ENCODE results near the gene OR51A2.
"Not testable (repeated sequence)": the region's sequence is repeated elsewhere in the genome, so short reads cannot be mapped to it uniquely, and the experiment has no call there.

OR51A2 gene, protein sequence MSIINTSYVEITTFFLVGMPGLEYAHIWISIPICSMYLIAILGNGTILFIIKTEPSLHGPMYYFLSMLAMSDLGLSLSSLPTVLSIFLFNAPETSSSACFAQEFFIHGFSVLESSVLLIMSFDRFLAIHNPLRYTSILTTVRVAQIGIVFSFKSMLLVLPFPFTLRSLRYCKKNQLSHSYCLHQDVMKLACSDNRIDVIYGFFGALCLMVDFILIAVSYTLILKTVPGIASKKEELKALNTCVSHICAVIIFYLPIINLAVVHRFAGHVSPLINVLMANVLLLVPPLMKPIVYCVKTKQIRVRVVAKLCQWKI

DNA sequence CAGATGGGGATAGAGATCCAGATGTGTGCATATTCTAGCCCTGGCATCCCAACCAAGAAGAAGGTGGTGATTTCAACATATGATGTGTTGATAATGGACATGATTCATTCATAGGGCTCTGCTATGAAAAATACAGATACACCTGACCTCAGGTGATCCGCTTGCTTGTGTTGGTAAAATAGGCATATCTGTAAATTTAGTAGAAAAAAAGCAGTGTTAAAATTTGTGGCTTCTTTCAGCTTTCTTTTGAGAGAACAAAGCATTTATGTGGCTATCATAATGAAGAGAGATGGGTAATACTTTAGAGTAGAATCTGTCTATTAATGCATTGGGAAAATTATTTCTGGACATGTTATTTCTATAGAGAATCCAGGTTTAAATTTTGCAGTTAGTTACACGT is at the start of gene OR51A2:
TSS of gene OR51A2 (minus strand) at position 101 of the 400 bp plus-strand sequence. CDS start at position 101, 0 bp downstream.
- not testable (repeated sequence) for DNase-seq

DNA sequence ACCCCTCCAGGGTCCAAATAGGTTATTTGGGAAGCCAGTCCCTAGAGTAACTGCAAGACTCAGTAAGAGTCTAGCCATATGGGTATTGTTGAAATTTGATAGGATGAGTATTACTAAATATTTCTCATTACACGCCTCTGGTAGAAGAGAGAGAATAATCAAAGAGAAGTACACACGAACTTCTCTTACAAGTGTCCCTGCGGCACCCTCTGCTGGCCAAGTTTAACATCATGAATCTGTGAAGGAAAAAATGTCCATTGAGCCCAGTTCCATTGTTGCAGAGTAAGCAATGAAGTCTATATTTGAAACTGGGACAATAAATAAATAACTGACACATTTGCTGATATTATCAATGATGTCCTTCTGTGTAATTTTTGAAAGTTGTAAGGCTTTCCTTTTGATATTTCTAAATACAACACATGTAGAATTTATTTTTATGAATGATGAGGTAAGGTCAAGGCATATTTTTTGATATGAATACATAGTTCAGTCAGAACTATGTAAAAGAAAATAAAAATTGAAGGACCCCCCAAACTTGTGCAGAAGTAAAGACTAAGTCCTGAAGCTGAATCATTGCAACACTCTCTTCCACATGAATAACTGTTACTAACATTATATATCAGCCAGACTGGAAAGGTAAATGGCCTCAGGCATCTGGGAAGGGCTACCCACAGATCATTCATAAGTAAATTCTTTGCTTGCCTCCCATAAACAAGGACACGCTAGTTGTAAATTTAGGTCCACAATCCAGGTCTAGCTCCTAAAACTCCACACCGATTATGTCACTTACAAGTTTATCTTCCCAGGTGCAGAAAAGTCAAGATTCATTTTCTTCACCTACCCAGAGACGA is 49.1 kb upstream of the OR51A2 start:
- no peak for DNase-seq

DNA sequence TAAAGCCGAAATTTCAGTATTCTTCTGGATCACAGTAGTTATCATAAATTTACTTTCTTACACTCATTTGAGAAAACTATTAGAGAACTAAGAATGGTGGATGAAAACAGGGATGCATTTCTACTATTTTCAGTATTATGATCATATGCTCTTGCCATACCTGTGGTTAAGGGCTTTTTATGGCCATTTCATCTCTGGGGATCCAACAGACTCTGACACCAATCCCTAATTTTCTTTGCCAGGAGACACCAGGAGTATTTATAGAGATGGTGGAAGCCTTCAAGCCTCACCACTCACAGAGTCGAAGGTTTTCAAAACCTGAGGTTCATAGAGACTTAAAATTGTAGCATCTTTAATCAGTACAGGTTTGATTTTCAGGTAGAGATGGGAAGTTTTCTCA is 39.0 kb upstream of the OR51A2 start, which contains the start of gene OR51L1:
TSS of gene OR51L1 (plus strand) at position 301 of the 400 bp plus-strand sequence. CDS start 4,132 bp downstream, outside the sequence.
- no peak for DNase-seq

DNA sequence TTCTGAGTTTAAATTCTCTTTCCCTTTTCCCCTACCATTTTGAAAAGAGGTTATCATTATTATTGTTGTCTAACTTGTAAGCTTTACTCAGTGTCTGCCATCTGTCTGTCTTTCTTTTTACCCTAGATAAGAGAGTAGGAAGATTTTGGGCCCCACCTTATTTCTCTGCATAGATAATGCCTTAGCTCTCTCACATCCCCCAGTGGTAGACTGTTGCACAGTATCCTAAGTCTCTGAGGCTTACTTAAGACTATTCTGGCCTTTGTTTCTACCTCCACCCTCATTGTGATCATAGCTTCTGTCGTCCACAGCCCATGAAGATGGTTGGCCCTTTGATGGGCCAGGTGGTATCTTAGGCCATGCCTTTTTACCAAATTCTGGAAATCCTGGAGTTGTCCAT is 35.5 kb upstream of the OR51A2 start:
- DNase-seq, result no peak

DNA sequence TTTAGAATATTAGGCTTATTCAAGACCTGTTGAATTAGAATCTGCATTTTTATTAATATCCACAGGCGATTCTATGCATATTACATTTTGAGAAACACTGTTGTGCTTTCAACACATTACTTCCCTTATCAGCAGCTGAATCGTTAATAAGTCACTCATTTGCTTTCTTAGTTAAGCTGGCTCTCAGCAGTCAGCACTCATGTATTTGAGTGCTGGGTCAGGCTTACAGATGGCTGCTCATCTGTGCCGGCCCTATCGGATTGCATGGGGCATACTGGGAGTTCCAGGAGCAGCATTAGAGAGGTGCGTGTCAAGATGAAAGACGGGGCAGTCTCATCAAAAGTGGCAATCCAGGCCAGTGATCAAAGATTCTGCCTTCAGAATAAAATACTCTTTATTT is 28.3 kb upstream of the OR51A2 start:
- DNase-seq, result no peak

DNA sequence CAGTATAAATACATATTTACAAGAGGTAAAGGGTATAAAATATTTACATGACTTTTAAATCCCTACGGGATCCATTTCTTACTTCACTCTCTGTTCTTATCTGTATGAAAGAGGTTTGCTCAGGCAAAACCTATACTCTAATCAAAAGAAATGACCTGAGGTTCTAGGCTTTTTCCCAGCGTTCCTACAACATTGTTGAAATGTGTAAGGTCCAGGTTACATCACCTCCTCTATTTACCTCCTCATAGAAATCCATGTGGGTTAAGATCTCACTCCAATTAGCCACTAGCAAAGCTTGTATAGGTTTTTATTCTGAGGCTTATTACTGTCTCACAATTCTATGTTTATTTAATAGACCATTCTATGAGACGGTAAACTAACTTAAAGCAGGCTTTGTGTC is 27.2 kb upstream of the OR51A2 start:
- no peak for DNase-seq

DNA sequence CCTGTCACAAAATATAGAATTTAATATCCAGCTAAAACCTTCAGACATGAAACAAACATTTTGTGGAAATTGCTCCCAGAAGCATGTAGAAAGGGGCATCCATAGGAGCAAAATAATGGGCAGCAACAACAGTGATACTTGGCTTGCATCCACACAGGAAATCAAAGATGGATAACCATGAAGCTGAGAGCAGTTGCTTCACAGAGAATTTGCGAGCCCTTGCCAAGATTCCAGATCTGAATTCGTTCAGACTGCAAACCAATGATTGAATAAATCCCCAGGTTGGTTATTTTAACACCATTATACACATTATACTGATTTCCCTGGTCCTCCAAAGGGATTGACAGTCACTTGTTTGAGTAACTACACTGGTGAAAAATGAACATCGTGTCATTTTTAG is 23.5 kb upstream of the OR51A2 start:
- DNase-seq, result no peak

DNA sequence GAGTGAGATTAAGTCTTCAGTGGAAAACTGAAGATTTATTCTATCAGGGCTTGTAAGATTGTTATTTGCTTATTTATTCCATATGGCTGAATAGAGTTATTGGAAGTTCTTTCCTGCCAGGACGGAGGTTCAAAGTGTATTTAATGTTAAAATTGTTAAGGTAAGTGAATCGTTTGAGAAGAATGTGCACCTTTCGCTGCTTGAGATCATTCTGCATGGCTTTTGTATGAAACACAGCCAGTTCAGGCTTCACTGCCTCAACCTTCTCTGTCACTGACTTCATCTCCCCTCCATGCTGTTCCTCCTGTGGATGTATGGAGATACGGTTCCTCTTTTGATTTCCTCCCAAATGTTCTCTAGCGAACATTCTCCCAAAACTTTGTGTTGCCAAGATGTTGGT is 19.9 kb upstream of the OR51A2 start:
- DNase-seq, result no peak

DNA sequence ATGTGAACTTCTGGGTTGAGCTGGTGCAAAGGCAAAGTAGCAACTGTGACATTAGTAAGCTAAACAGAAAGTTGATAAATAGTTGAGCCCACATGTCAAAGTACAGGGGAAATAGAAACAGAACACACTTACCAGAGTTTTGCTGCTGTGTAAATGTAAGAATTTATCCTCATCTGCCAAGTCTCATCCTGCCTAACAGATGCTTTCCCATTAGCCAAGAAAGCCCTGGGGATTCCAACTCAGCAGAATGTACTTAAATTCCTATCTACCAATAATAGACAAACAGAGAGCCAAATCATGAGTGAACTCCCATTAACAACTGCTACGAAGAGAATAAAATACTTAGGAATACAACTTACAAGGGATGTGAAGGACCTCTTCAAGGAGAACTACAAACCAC is 7.3 kb upstream of the OR51A2 start:
- DNase-seq, result no peak

DNA sequence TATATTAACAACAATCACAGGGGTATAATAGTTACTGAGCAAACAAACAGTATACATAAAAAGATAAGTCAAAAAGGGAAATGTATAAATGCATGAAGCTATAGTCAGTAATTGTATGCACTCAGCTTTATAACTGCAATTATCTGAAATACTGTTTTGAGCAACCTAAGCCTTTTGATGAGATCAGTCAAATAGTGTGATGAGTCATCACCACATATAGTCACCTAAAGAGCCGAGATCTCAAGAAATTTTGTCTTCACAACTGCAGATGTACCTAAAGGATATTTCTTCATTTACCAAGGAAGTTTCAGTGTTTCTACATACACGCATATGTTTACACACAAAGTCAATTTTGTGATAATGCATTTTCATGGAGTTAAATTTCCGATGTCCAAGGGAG is 5.4 kb upstream of the OR51A2 start:
- DNase-seq, result no peak

DNA sequence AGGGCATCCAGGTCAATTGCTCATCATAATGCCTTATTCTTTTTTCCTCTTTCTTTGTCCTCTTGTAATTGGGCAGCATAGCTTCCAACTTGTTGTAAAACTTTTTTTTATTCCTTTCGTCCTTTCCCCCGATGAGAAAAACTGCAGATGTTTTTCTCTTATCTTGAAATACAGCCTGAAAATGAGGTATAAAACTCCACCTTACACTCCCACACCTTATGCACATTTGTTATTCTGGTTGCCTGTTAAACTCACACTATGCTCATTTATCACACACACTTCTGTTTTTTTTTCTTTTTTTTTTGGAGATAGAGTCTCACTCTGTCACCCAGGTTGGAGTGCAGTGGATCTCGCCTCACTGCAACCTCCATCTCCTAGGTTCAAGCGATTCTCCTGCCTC is 1.9 kb upstream of the OR51A2 start:
- no peak for DNase-seq

DNA sequence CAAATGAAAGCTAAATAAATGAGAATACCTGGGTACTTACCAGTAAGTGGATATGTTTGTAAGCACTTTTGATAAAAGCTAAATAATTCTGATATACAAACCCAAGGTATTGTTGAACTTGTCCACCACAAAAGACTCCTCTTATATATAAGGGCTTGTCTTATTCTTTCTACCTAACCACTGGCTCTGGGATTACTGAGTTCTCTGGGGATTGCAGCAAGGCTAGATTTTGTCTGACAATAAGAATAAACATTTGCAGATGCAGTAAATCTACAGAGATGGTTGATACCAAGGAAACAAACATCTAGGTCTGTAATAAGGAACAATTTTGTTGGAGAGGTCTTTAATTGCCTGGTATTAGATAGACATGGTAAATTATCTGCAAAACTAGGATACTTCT is 8.0 kb downstream of the OR51A2 start, which contains the start of gene OR51A4:
TSS of gene OR51A4 (minus strand) at position 101 of the 400 bp plus-strand sequence. CDS start 505 bp downstream, outside the sequence.
- DNase-seq, result no peak

DNA sequence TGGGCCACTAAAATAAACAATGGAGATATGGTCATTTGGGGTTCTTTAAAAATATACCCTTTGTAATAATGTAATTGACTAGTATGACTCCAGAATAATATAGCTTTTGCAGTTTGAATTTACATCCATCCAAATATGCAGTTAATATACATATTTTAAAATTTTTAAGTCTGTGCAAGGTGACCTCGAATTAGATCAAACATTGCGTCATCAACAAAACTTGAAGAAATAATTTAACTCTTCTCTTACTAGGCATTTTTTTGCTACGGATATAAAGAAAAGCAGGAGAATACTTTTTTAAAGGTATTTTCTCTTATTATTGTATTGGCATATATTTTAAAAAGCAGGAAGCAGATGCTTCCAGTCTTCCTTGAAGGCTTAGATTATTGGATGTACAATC is 18.8 kb downstream of the OR51A2 start:
- no peak for DNase-seq

DNA sequence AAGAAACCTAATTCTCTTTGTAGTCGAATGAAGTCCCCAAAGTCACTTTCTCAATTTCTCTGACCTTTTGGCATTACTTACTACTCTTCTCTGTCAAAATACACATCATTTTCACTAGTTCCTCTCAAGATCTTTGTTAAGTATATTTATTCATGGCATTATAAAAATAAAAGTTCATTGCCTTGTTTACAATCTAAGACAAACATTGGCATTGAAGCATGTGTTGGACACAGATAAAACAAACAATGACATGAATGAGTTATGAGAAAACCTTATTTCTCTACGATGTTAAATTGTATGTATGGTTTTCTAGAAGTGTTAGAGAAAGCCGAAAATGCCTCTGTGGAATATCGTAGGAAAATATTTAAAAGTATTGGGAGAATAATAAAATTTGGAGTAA is 22.8 kb downstream of the OR51A2 start:
- no peak for DNase-seq

DNA sequence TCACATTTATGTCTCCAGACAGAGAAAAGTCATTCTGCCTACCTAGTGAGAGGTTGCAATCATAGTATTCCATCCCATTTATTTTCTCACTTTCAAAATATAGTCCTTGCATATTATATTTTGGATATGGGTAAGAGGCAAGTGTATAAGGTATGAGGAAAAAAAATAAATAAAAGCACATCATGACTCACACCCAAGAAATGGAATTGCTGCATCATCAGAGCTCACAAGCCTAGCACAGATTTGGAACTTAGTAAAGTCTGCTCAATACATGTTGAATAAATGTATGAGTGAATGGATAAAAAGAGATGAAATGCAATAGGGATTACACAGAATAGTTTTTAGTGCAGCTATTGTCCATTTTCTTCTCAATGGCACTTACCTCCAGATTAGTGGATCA is 28.9 kb downstream of the OR51A2 start:
- DNase-seq, result no peak

DNA sequence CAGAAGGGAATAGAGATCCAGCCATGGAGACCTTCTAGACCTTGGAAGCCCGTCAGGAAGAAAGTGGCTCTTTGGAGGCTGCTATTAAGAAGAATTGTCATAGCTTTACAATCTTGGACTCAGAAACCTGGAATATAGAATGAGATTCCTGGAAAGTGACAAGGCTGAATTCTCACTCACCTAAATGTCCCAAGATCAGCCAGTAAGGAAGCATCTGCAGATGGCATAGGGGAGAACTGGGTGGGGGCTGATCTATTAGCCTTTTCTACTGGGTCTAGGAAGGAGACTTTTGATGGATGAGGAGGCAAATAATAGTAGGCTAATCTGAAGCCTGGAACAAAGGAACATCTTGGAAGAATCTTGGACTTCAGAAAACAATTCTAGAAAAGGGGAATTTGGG is 31.3 kb downstream of the OR51A2 start, which contains the start of gene OR51G1:
TSS of gene OR51G1 (minus strand) at position 101 of the 400 bp plus-strand sequence. CDS start at position 101, 0 bp downstream.
- DNase-seq, result no peak

DNA sequence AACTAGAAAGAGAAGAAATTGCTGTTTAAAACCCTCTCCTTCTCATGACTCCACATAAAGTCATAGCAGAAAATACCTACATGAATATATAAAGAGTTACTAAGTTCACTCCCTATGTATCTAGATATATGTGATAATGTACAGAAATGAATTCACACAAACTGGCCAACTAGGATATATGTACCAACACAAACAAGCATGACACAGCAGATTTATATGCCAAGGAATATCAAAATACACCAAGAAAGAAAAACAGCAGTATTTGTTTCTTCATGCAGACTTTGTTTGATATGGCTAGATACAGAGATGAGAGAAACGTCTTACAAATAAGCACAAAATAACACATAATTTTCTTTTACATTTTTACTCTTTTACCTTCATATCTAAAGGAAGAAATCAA is 33.2 kb downstream of the OR51A2 start:
- DNase-seq, result no peak

DNA sequence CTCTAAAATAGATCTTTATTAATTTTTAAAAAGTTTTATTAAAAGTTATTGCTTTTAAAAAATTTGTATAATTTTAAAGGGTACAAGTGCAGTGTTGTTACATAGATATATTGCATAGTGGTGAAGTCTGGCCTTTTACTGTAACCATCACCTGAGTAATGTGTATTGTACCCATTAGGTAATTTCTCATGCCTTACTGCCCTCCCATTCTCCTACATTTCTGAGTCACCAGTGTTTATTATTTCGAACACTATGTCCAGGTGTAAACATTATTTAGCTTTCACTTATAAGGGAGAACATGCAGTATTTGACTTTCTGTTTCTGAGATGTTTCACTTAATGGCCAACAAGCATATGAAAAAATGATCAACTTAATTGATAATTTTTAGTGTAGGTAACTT is 33.7 kb downstream of the OR51A2 start:
- DNase-seq, result no peak

DNA sequence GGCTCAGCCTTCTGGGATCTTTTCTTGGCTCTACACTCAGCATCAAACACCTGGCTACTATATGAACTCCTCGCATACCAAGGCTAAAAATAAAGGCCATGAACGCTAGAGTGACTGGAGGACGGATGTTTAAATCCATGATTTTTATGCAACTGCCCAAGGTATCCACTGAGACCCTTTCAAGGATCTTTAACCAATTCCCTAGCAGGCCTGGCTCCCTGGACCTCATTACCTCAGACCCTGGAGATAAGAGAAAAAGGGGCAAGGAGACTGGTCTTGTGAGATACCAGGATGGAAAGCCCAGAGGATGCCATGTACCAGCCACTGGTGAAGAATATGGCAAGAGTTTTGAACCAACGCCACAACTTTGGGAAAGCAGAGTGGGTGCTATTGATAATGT is 36.3 kb downstream of the OR51A2 start, which contains the start of gene OR51G2:
TSS of gene OR51G2 (minus strand) at position 101 of the 400 bp plus-strand sequence. CDS start 3,687 bp downstream, outside the sequence.
- DNase-seq, result no peak

DNA sequence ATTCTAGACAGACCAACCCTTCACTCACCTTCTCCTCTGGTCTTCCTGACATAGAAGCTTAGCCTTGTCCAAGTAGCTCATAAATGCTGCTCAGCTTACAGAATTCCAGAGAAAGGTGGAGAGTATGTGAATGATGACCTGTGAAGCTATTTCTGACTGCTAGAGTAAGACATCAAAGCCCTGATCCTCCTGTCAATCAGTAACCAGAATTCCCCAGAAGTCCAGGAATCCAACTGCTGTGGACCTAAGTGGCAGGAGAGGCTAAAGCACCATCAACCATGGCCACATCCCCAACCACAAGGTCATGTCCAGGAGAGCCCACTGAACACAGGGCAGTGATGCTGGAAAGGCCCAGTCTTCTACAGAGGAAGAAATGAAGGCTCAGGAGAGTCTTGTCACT is 38.9 kb downstream of the OR51A2 start:
- no peak for DNase-seq
